Muscle of arm (tissue), 14 donors: ENCODE measurements around the gene PRMT9. TPM values are rescaled to one million over a fixed set of nuclear protein-coding genes. Genes with fewer than 3 reads are reported as not detected.
A peak's percentile ranks its signal among the peaks of the same experiment; 100 is the strongest.

ENCODE experiments used
- DNase-seq: peaks from one replicate; pipeline ENCODE4 v3.0.0-alpha.2; 2013
- long read RNA-seq, 11 donors: transcript quantifications; one replicate each; lab custom pipeline, GENCODE V29; 2026
- polyA plus RNA-seq, 12 donors: library from polyadenylated mRNA; unstranded; fragments of 120-200 nt; gene quantifications; one replicate each; pipeline ENCODE4 v1.2.1, GENCODE V29; 2013; ENCODE audit not compliant: insufficient read length in 12 of 12

The PRMT9 gene
- polyA plus RNA-seq = 10 to 100 TPM in 10 of 12 donors, 1 to 10 TPM in 1, not detected in 1; 8.5 to 14.7 (median 11.8) TPM
- long read RNA-seq, donor 1, partial matches to known transcripts = 20 of 21 reads
- long read RNA-seq, donor 1, other reads (novel, unspliced or antisense) = 0 of 21 reads
- long read RNA-seq, donor 2, partial matches to known transcripts = 0 of 1 reads
- long read RNA-seq, donor 2, other reads (novel, unspliced or antisense) = 0 of 1 reads
- long read RNA-seq, donor 3, partial matches to known transcripts = 0 of 2 reads
- long read RNA-seq, donor 3, other reads (novel, unspliced or antisense) = 0 of 2 reads
- long read RNA-seq, donor 4 = 0 reads
- long read RNA-seq, donor 5, partial matches to known transcripts = 8 of 9 reads
- long read RNA-seq, donor 5, other reads (novel, unspliced or antisense) = 0 of 9 reads
- long read RNA-seq, donor 6, partial matches to known transcripts = 0 of 1 reads
- long read RNA-seq, donor 6, other reads (novel, unspliced or antisense) = 0 of 1 reads
- long read RNA-seq, donor 7 = 0 reads
- long read RNA-seq, donor 8, partial matches to known transcripts = 5 of 7 reads
- long read RNA-seq, donor 8, other reads (novel, unspliced or antisense) = 0 of 7 reads
- long read RNA-seq, donor 9, partial matches to known transcripts = 0 of 2 reads
- long read RNA-seq, donor 9, other reads (novel, unspliced or antisense) = 0 of 2 reads
- long read RNA-seq, donor 10 = 0 reads
- long read RNA-seq, donor 11, partial matches to known transcripts = 12 of 13 reads
- long read RNA-seq, donor 11, other reads (novel, unspliced or antisense) = 0 of 13 reads

DNA sequence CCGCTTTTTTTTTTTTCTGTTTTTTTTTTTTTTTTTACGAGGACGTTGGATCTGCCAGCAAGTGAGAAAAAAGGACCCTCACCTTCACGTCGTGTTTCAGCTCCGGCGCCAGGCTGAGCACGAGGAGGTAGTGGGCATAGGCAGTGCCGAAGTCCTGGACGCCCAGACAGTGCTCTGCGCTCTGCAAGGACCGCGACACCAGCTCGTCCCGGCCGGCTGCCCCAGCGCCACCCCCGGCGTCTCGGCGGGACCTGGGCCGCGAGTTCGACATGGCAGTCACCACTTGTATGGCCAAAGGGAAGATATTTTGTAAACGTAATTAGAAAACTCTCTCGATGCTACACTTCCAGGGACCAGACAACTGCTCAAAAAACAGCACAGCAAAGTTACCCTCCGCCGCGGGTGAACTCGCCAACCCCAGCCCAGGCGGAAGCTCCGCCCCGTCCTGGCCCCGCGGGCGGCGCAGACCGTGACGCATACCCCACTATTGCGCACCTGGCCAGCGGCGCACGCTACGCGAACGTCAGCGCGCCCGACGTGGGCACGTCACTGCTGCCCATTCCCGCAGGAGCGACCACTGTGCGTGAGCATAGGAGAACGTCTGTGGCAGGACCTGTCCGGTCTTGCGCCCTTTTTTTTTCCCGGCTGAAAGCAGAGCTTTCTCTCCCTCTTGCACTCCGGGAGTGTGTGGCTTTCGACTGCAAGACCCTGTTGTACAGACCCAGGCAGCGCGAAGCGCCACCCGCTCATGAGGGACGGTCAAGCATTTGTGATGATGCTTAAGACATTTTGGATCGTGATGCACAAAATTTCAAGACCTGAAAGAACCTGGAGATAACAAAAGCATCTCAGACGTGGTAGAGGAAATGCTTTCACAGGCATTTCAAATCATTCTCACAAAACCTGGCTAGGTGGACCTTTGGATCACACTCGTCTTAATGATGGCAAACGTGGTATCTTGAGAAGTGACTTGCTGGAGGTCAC is at the start of gene PRMT9:
Gene PRMT9, minus strand, starts transcription at position 447 of the 984 bp plus-strand sequence. Its CDS starts 176 bp downstream, at position 271.
- peak; percentile 95 for DNase-seq

DNA sequence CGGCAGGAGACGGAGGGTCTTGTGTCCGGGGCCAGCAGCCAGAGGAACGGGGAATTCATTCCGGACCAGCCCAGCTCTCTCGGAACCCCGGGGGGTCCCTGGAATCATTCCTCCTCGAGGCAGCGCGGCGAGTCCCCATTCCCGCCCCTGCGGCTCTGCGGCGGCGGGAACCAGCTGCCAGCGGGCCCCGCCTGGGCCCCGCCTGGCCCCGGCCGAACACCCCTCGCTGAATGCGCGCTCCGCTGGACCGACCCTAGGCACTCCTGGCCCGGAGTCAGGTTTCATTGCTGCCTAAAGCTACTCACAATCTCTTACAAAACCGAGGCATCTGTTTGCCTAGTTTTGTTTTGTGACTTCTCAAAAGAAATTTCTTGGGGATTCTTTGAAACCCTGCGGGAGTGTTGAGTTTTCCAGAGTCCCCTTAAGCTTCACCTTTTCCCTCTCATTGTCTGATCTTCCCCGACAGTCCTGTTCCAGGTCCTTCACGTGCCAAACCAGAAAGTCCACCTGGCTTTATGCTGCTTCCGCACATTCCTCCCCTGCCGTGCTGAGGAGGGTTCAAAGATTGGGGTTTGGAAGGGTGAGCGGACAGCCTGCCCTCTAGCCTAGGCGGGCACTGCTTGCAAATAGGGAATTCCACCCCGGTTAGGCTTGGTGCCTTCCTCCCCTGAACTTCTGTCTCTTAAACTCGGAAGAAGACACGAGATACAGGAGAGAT is 48.7 kb upstream of the PRMT9 start:
- peak; percentile 56 for DNase-seq

DNA sequence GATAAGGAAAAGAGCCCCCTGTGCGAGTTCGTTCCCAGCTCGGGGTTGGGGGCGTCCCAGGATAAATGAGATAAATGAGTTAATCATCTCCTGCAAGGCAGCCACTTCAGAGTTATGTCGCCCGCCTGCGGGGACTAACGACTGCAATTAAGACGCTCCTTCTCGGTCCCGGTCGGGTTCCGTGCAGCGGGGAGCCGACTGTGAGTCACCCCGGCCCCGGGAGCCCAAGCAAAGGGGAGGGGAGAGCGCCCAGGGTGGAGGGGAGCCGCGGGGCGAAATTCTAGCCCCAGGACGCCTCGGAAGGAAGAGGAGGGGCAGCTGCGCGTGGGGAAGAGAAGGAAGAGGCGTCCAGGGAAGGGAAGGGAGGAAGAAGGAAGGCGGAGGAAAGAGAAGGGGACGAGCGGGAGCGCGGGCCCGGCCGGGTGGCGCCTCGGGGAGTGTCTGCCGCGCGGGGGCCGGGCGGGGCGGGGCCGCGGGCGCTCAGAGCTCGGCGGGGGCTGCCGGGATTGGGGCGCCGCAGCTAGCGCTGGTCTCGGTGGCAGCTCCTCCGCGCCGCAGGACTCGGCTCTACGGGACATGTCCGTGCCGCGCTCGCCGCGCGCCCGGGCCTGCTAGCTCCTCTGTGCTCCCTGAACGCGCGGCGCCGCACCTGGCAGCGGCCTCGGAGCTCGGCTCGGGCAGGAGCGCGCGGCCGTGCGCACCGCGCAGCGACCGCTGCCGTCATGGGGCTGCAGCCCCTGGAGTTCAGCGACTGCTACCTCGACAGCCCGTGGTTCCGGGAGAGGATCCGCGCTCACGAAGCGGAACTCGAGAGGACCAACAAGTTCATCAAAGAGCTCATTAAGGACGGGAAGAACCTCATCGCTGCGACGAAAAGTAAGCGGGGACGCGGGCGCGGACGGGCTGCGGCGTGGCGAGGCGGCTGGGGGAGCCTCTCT is 47.9 kb upstream of the PRMT9 start, which contains the start of gene ARHGAP10:
Gene ARHGAP10, plus strand, starts transcription at position 509 of the 938 bp plus-strand sequence. Its CDS starts 214 bp downstream, at position 723.
- peak; percentile 80 for DNase-seq

DNA sequence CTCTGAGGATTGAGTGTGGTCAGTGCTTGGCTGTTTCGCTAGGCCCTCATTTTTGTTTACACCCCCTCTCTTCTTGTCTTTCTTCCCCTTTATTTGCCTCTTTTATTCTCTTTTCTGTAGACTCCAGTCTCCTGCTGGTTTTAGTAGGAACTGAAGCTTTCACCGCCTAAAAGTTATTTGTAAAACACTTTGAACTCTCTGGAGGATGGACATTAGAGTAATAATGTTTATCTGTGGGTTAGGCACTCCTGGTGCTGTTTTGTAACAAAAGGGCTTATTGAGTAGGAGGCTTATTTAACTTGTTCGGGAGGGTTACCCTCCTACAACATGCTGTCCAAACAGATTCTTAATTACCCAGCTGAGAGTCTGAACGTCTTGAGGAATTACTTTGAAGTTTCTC is 46.4 kb upstream of the PRMT9 start:
- no peak for DNase-seq

DNA sequence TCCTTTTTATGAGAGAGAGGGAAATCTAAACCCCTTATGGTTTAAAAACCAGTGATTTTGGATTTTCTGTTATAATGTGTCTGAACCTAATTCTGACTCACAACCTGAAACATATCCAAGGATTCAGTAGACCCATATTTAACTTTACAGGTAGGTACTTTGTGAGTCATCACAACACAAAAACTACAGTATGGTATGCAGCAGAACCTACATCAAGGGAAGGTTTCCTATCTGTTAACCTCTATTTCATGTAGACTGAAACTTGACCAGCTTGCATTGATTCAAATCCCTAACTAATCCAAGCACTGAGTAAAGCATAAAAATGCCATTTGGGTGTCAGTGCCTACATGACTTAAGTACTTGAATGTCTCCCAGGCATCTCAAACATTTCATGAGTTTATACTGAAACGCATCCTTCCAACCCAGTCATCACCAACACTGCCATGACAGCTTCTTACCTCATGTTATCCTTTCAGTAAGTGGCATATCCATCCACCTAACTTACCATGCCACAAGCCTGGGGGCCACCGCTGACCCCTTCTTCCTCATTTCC is 43.6 kb upstream of the PRMT9 start:
- DNase-seq = no peak

DNA sequence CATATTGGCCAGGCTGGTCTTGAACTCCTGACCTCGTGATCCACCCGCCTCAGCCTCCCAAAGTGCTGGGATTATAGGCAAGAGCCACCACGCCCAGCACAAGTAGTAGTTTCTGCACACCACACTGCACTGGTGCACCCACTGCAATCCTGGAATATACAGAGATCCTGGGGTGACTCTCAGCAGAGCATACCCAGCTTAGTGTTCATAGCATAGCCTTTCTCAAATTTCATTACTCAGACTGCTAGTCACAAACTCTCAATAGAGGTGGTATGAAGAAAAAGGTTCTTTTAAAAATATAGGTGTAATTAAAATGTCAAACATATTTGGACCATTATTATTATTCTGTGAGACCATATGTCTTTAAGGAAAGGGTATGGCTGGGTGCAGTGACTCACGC is 41.7 kb upstream of the PRMT9 start:
- DNase-seq = no peak

DNA sequence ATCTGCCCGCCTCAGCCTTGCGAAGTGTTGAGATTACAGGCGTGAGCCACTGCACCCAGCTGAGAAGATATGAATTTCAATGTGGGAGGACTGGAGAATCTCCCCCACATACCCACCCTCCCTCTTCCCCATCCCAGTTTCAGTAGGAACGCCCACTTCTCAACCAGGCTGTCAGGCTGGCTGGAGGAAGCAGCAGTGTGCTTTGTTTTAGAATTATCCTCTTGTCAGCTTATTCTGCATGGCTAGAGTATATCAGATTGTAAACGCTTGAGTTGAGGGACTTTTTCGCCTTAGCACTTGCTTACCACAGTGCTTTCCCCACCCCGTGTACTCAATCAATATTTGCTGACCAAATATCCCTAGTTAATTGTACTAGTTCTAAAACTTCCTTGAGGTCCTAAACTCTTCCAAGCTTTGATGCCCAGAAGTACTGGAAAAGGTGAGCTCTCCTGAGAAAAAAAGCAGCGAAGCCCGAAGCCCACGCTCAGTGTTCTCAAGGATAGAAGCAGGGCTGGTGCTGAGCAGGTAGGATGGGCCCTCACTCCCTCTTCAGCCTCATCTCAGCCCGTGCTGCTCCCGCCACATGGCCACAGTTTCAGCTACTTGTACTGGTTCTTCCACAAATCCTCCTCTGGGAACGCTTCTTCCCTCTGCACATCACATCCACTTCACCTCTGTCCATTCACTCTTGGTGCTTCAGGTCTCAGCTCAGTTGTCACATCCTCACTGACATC is 40.7 kb upstream of the PRMT9 start:
- no peak for DNase-seq

DNA sequence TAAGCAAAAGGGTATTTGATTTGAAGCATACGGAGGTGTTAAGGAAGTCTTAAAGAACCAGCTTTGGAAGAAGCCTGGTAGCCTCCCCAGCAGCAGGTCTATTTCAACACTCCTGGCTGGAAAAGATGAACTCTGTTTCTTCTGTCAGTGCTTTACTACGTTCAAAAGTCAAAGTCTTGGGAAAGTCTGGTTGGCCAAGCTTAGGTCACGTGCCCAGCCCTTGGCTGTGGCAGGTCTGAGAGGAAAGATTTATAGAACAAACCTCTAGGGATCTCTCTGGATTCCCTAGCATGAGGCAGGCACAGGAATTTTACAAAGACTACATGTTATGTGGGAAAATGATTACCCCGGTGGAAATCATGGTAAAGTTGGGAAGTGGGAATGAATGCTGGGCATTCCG is 39.4 kb upstream of the PRMT9 start:
- no peak for DNase-seq

DNA sequence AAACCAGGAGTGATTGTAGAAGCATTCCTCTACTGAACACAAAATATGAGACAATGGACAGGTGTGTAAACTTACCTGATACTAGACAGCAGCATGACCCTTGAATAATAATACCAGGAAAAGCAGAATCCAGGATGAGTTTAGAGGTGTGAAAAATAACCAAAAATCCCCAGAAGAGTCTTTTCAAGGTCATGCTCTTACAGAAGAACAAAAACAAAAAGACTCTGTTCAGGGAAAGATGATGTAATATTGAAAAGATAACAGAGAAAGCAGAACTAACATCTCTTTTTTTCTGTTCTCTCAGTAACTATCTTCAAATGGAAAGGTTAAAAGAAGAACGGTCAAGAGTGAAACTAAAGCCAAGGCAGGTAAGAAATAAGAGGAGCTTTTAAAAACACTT is 33.9 kb upstream of the PRMT9 start:
- no peak for DNase-seq

DNA sequence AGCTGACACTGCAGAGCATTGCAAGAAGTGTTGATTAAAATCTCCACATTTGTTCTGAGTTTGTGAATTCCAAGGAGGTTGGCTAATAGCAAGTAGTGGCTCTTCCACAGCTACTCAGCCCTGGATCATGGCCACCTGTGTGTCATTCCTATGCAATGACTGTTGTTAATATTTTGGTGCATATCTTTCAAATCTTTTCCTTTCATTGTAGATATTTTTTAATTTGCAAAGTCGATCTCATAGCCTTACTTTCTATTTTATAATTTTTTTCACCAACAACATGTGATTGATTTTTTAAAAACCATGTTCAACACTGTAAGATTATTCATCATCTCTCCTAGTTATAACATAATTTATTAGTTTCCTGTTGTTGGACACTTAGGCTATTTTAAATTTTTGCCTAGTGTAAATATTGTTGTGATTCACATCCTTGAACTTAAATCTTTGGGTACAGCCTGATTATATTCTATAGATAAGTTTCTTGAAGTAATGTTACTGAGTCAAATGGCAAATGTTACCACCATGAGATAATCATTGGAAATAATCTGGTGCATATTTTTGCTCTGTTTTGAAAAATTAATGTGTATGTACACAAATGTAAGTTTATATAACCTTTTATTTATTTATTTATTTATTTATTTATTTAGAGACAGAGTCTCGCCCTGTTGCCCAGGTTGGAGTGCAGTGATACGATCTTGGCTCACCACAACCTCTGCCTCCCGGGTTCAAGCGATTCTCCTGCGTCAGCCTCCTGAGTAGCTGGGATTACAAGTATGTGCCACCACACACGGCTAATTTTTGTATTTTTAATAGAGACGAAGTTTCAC is 30.8 kb upstream of the PRMT9 start:
- DNase-seq = peak; percentile 42

DNA sequence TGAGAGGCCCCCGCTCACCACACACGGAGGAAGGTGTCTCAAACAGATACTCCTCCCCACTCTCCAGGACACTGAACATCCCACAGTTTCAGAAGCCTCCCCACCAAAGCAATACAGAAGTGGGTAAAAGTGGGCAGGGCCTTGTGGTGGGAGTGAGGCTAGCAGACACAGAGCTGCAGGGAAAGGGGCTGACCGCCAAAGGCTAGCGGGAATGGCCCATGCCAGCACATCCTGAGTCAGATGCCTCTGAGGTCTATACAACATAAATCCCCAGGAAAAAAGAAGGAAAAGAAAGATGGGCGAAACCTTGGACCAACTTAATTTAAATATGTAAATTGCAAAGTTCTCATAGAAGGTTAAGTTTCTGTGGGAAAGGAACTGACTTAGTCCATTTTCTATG is 26.0 kb upstream of the PRMT9 start:
- no peak for DNase-seq

DNA sequence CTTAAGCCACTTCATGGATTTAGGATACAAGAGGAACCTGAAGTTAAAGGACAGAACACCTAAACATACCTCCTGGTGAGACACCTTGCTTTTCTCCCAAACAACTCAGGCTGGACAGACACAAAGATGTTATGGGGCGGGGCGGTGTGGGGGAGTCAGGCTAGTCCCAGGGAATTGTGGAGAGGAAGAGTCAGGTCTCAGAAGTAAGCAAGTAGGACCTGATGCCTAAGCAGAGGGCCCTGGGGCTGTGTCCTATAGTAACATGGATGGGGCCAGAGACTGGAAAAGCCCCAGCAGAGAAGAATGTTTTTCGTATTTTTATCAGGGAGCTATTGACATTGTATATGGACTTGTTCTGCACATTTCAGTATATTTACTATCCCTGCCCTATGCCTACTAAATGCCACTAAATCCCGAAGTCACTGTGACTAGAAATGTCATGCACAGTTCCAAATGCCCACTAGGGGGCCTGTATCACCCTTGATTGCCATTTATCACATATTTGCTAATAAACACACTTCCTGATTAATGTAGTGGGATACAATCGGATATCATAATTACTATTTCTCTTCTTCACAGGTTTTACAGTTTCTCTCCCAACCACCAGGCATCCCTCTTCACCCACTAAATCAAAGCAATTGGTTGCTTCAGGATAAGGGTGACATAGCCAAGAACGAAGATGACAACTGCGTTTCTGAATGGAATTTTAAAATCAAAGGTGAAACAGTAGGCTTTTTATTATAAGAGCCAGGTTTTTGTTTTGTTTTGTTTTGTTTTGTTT is 24.1 kb upstream of the PRMT9 start:
- DNase-seq = peak; percentile 46

DNA sequence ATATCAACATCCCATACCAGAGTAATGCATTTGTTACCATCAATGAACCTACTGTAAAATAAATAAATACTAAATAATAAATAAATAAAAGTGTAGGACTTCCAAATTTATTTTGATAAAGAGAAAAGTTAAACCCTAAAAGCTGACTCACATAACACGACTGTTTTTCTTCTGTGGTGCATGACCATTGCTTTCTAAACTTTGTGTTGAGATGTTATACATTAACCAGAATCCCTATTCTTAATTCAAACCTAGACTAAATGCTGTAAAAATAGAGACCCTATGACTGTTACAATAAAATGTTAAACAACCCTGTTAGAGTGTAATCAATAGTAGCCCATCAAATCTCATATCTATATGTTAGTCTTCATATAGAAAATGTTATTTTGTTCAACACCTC is 20.9 kb upstream of the PRMT9 start:
- DNase-seq = no peak

DNA sequence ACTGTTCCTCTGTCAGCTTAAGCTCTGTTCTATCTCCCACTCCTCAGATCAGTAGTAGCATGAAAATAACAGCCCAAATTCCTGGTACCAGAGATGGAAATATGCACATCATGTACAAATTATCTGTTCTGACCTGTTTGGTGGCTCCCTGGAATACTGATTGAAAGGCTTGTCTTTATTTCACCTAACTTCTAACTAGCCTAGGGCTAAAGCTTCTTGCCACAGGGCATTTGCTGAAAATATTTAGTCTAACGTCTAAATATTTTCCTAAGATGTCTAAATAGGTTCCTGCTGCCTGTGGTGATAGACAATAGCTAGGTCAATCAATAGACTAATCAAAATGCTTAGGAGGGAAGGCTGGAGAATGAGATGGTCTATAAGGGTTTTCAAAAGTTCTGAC is 12.9 kb upstream of the PRMT9 start:
- DNase-seq = no peak

DNA sequence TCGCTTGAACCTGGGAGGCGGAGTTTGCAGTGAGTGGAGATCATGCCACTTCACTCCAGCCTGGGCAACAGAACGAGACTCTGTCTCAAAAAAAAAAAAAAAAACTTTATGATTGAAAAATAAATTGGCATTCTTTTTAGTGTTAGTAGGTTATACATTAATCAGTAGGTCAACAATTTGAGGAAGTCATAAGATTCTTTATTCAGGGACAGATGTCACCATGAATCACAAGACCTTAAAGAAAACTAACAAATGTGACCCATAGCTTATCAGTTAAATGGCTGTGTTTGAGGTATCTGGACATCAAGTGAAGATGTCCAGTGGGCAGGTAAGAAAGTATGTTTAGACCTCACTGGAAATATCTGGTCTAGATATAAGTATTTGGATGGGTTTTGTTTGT is 9.3 kb upstream of the PRMT9 start:
- DNase-seq = no peak

DNA sequence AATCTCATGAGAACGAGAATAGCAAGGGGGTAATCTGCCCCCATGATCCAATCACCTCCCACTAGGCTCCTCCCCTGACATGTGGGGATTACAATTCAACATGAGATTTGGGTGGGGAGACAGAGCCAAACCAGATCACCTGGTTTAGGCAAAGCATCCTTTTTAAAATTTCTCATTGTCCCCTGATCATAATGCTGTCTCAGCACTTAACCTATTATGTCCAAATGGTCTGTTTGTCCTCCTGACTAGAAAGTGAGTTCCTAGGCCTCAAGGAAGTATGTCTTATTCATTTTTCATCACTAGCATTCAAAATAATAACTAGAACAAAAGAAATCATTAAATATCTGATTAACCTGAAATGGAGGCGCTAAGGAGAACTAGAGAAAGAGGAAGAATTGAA is 7.9 kb upstream of the PRMT9 start:
- DNase-seq = no peak

DNA sequence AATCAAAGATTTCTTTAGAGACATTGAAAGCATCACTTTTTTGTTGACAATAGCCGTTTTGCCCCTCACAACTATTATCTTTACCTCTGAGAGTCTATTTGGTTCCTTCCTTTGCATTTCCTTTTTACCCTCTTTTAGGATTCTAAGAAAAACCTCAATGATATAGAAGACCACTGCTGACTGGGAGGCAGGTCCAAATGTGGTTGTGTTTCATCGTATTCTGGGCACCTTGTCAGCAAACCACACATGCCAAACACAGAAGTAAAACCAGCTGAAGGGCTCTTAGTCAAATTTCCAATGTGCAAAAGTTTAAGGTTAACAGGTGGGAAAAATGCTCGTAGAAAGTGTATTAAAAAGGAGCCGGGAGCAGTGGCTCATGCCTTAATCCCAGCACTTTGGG is 5.1 kb upstream of the PRMT9 start:
- no peak for DNase-seq
